Lower lobe of right lung (tissue), 2 donors: ENCODE results near the gene OR8A1. TPM values are rescaled to one million over a fixed set of nuclear protein-coding genes. Genes with fewer than 3 reads are reported as not detected.
"Not testable (repeated sequence)": the region's sequence is repeated elsewhere in the genome, so short reads cannot be mapped to it uniquely, and the experiment has no call there.

Source experiments
- ATAC-seq, 2 donors: fragments of 200-7000 bp; cut with Tn5 transposase; one replicate each; pipeline ENCODE4 v1.9.1; 2020 to 2022; ENCODE audit warnings: mild to moderate bottlenecking in 2 of 2, moderate library complexity in 2 of 2
- DNase-seq: peaks from one replicate; pipeline ENCODE4 v3.0.0-alpha.2; 2020
- H3K27ac ChIP-seq: fragments of 200-600 bp; one replicate; pipeline ENCODE4 v1.8.0; 2022
- H3K27me3 ChIP-seq: fragments of 200-600 bp; one replicate; pipeline ENCODE4 v1.8.0; 2022; ENCODE audit warnings: low read depth
- H3K36me3 ChIP-seq: fragments of 200-600 bp; one replicate; pipeline ENCODE4 v1.8.0; 2022; ENCODE audit warnings: mild to moderate bottlenecking
- H3K4me1 ChIP-seq: fragments of 200-600 bp; one replicate; pipeline ENCODE4 v1.8.0; 2022
- H3K4me3 ChIP-seq: fragments of 200-600 bp; one replicate; pipeline ENCODE4 v1.8.0; 2022; ENCODE audit warnings: mild to moderate bottlenecking
- H3K9me3 ChIP-seq: fragments of 200-600 bp; one replicate; pipeline ENCODE4 v1.8.0; 2022
- CTCF ChIP-seq: fragments of 200-600 bp; IDR thresholded peaks from one replicate; pipeline ENCODE4 v1.8.0; 2022; ENCODE audit warnings: antibody characterized with exemption, mild to moderate bottlenecking
- intact Hi-C: fragments of 100-400 bp; cut with DNase I; formaldehyde crosslinking; loops from one replicate; pipeline ENCODE4 v1.11.0; 2022
- total RNA-seq: library from RNA; stranded (reverse); fragmentation: NEBNext Ultra II Directional; extraction: Animal tissue kit (Norgen Biotek cat#: 25700); gene quantifications from one replicate; pipeline ENCODE4 v1.2.1, GENCODE V29; 2021
- donor health status: DM: no; HTN: yes; CAD: no; lungs with severe emphysema.

The OR8A1 gene
- total RNA-seq, 1 donor from 2014 or later: not detected

GRCh38 chr11:124602193-124602592 lies 32.4 kb downstream of the OR8A1 start:
- no peaks in the 10 kb centered on the region for H3K4me1 ChIP-seq
- DNase-seq: no peak
- no peak for TF ChIP-seq CTCF
- intact Hi-C loops: no loop called here
- H3K9me3 ChIP-seq: no peaks in the 10 kb centered on the region
- no peaks in the 10 kb centered on the region for H3K27me3 ChIP-seq
- no peak overlapping the region for H3K27ac ChIP-seq
- H3K36me3 ChIP-seq: no peaks in the 10 kb centered on the region
- no peak for ATAC-seq
- no peak overlapping the region for H3K4me3 ChIP-seq

GRCh38 chr11:124602723-124603122 lies 32.9 kb downstream of the OR8A1 start:
- DNase-seq, H3K9me3 ChIP-seq, H3K27me3 ChIP-seq, H3K36me3 ChIP-seq, H3K4me1 ChIP-seq, intact Hi-C loops, ATAC-seq, H3K27ac ChIP-seq, H3K4me3 ChIP-seq: not testable (repeated sequence)

- no peak for TF ChIP-seq CTCF
- H3K27ac ChIP-seq: no peak overlapping the region
- H3K27me3 ChIP-seq: no peaks in the 10 kb centered on the region
- no peak overlapping the region for H3K4me3 ChIP-seq
- peak; percentile 46 to 68 for ATAC-seq
- intact Hi-C loops: no loop called here
- no peak for DNase-seq
- H3K9me3 ChIP-seq: no peaks in the 10 kb centered on the region
- H3K4me1 ChIP-seq: no peaks in the 10 kb centered on the region
- no peaks in the 10 kb centered on the region for H3K36me3 ChIP-seq
Observed at GRCh38 chr11:124605719-124606118, 35.9 kb downstream of the OR8A1 start.

- ATAC-seq: no peak
Observed at GRCh38 chr11:124608147-124608546, 38.4 kb downstream of the OR8A1 start.

GRCh38 chr11:124610295-124610694 lies 40.5 kb downstream of the OR8A1 start:
- Histone ChIP-seq H3K9me3 (no peaks in the 10 kb centered on the region), H3K4me1 (no peaks in the 10 kb centered on the region), H3K27me3 (peaks cover 15% of the 10 kb centered on the region), H3K36me3 (no peaks in the 10 kb centered on the region), H3K4me3 (no peak overlapping the region), H3K27ac (no peak overlapping the region)
- TF ChIP-seq CTCF: no peak
- peak; percentile 33 to 41 for ATAC-seq
- intact Hi-C loops: no loop called here
- no peak for DNase-seq

More at GRCh38 chr11:124608147-124608546, 38.4 kb downstream of the OR8A1 start:
- H3K4me3 ChIP-seq: no peak overlapping the region
- H3K4me1 ChIP-seq: no peaks in the 10 kb centered on the region
- H3K27me3 ChIP-seq: no peaks in the 10 kb centered on the region
- intact Hi-C loops: no loop called here
- H3K27ac ChIP-seq: no peak overlapping the region
- H3K9me3 ChIP-seq: no peaks in the 10 kb centered on the region
- TF ChIP-seq CTCF: no peak
- H3K36me3 ChIP-seq: no peaks in the 10 kb centered on the region
- no peak for DNase-seq

GRCh38 chr11:124611064-124611463 lies 41.3 kb downstream of the OR8A1 start, which contains the start of gene PANX3:
PANX3 (plus strand) TSS chr11:124611428; CDS start chr11:124611557, 129 bp downstream.
- no peak within 1 kb of the TSS for H3K27ac ChIP-seq
- no peaks in the 10 kb centered on the region for H3K9me3 ChIP-seq
- no peaks in the 10 kb centered on the region for H3K4me1 ChIP-seq
- peak in 1 of 2 donors; percentile 23 for ATAC-seq
- DNase-seq: no peak
- H3K4me3 ChIP-seq: no peak within 1 kb of the TSS
- no peak for TF ChIP-seq CTCF
- no peaks in the 10 kb centered on the region for H3K36me3 ChIP-seq
- H3K27me3 ChIP-seq: peaks cover 23% of the 10 kb centered on the region
- intact Hi-C loops: no loop called here
